Endothelial cell of umbilical vein (primary cell): ENCODE measurements around the gene ADTRP. TPM values are rescaled to one million over a fixed set of nuclear protein-coding genes. Genes with fewer than 3 reads are reported as not detected.

ENCODE experiments used
- BruUV-seq: library from RNA; stranded (reverse); fragments of 400-500 nt; replicated peaks from 2 replicates; lab custom pipeline; 2021; lab: Mats Ljungman, UMichigan
- CTCF ChIA-PET: fragments of 300-600, 350-600 bp; sonication (Branson Sonifier 250); formaldehyde crosslinking; loops from one replicate; lab custom pipeline; 2021; ENCODE audit warnings: antibody characterized with exemption, inconsistent platforms; lab: Charles Lee
- POLR2A ChIA-PET: fragments of 300-600, 350-600 bp; sonication (Branson Sonifier 250); formaldehyde crosslinking; loops from one replicate; lab custom pipeline; 2021; ENCODE audit warnings: antibody characterized with exemption, inconsistent platforms; lab: Charles Lee
- DNase-seq: peaks from one replicate; pipeline ENCODE4 v3.0.0-alpha.2; 2011; ENCODE audit warnings: low read depth, low spot score
- FAIRE-seq: peaks from 2 replicates; lab custom pipeline; 2011; peaks lifted over from hg19 to GRCh38; lab: Jason Lieb, UNC
- H2AFZ ChIP-seq: 2 replicates; pipeline ENCODE4 v1.6.0; 2012; ENCODE audit warnings: low read depth, low read length, control low read depth, inconsistent platforms
- H3K27ac ChIP-seq: 2 replicates; pipeline ENCODE4 v1.5.1; 2011; ENCODE audit warnings: low read depth, mild to moderate bottlenecking, control low read depth, low read length, moderate library complexity; ENCODE audit not compliant: insufficient read depth
- H3K27me3 ChIP-seq, 2 experiments: 2 replicates each; pipeline versions ENCODE4 v1.6.0 to v1.6.1; 2011; ENCODE audit warnings: low read length in 2 of 2, mixed read lengths in 1 of 2; ENCODE audit not compliant: control insufficient read depth in 2 of 2, insufficient read depth in 2 of 2
- H3K36me3 ChIP-seq, 2 experiments: 2 replicates in 1 of 2; 3 replicates in 1 of 2; pipeline ENCODE4 v1.5.1; 2011; ENCODE audit warnings: low read length in 2 of 2, mild to moderate bottlenecking in 1 of 2, moderate library complexity in 1 of 2; ENCODE audit not compliant: control insufficient read depth in 2 of 2, insufficient read depth in 2 of 2; ENCODE audit errors: extremely low read depth in 1 of 2
- H3K4me1 ChIP-seq: 3 replicates; pipeline ENCODE4 v1.5.1; 2011; ENCODE audit warnings: mild to moderate bottlenecking, low read length; ENCODE audit not compliant: control insufficient read depth, insufficient read depth; ENCODE audit errors: extremely low read depth
- H3K4me2 ChIP-seq: 2 replicates; pipeline ENCODE4 v1.6.1; 2011; ENCODE audit warnings: low read length, control low read depth, mixed read lengths; ENCODE audit not compliant: insufficient read depth
- H3K4me3 ChIP-seq, 3 experiments: fragments of 200-600 bp in 1 of 3; sonication (generic), shearing (Covaris generic) in 1 of 3; replicated peaks in 1 of 3; 2 replicates each; pipeline ENCODE4 v1.5.1; 2011 to 2016; ENCODE audit warnings: control low read depth in 3 of 3, low read length in 3 of 3, mild to moderate bottlenecking in 2 of 3, inconsistent platforms in 1 of 3, low read depth in 1 of 3, moderate library complexity in 1 of 3; ENCODE audit not compliant: insufficient read depth in 1 of 3
- H3K79me2 ChIP-seq: 2 replicates; pipeline ENCODE4 v1.6.0; 2012; ENCODE audit warnings: low read length, inconsistent platforms; ENCODE audit not compliant: control insufficient read depth, insufficient read depth
- H3K9ac ChIP-seq: replicated peaks from 2 replicates; pipeline ENCODE3; 2011; ENCODE audit warnings: low read length, control low read depth; ENCODE audit not compliant: insufficient read depth; ENCODE audit errors: extremely low read depth
- H3K9me1 ChIP-seq: replicated peaks from 3 replicates; pipeline ENCODE4 v1.6.0; 2011; ENCODE audit warnings: mild to moderate bottlenecking, low read length; ENCODE audit not compliant: control insufficient read depth, insufficient read depth; ENCODE audit errors: extremely low read depth
- H3K9me3 ChIP-seq: replicated peaks from 2 replicates; pipeline ENCODE4 v1.5.1; 2012; ENCODE audit warnings: low read length, inconsistent platforms; ENCODE audit not compliant: control insufficient read depth, insufficient read depth
- H4K20me1 ChIP-seq: replicated peaks from 2 replicates; pipeline ENCODE3; 2011; ENCODE audit warnings: mild to moderate bottlenecking, low read length; ENCODE audit not compliant: control insufficient read depth, insufficient read depth; ENCODE audit errors: extremely low read depth
- EZH2 ChIP-seq: IDR thresholded peaks from 2 replicates; pipeline ENCODE4 v1.6.1; 2012; ENCODE audit warnings: borderline replicate concordance, low read depth, mild to moderate bottlenecking, moderate library complexity, low read length, inconsistent platforms; ENCODE audit not compliant: severe bottlenecking
- GATA2 ChIP-seq: IDR thresholded peaks from 2 replicates; pipeline ENCODE4 v1.7.0; 2011; ENCODE audit warnings: low read depth, mild to moderate bottlenecking, moderate library complexity, mixed read lengths, low read length; ENCODE audit not compliant: insufficient read length, insufficient read depth
- JUN ChIP-seq: IDR thresholded peaks from 2 replicates; pipeline ENCODE4 v1.6.1; 2011; ENCODE audit warnings: borderline replicate concordance, low read depth; ENCODE audit not compliant: insufficient read length, insufficient read depth
- MYC ChIP-seq: IDR thresholded peaks from one replicate; pipeline ENCODE4 v1.6.1; 2011; ENCODE audit warnings: mild to moderate bottlenecking, low read depth, low read length
- POLR2A ChIP-seq: IDR thresholded peaks from 2 replicates; pipeline ENCODE4 v1.6.1; 2012; ENCODE audit warnings: low read depth, mild to moderate bottlenecking, control low read depth, low read length
- POLR2AphosphoS5 ChIP-seq: IDR thresholded peaks from 2 replicates; pipeline ENCODE4 v1.6.1; 2012; ENCODE audit warnings: low read depth, mild to moderate bottlenecking, control low read depth, low read length, moderate library complexity; ENCODE audit not compliant: insufficient read depth
- dilution Hi-C: fragments of 300-500 bp; cut with MboI; formaldehyde crosslinking; loops from one replicate; pipeline ENCODE4 v1.15.0; 2019; ENCODE audit warnings: low sequenced_read_pairs; ENCODE audit not compliant: extremely low pct_ligation_motif_present
- intact Hi-C: fragments of 100-400 bp; cut with micrococcal nuclease; formaldehyde crosslinking; loops from one replicate; pipeline ENCODE4 v1.10.0; 2022
- polyA plus RNA-seq, 4 experiments: library from polyadenylated mRNA; depleted of rRNA in 3 of 4; stranded (reverse) in 3 of 4; unstranded in 1 of 4; fragments of >200 nt; gene quantifications; 2 replicates each; pipeline versions ENCODE4 v1.2.1 to v1.2.3, GENCODE V29; 2011 to 2012; ENCODE audit warnings: missing spikeins in 1 of 4
- total RNA-seq: library from RNA; stranded (reverse); gene quantifications from 2 replicates; pipeline ENCODE4 v1.2.3, GENCODE V29; 2021

Gene ADTRP
- total and polyA plus RNA-seq, 2 donors (not counting 3 experiments of a cell fraction or from before 2014, with no cell fraction given): 3.3 to 4.4 TPM

GRCh38 chr6:11668455-11668854 lies 110.1 kb downstream of the ADTRP start:
- no peak for FAIRE-seq

GRCh38 chr6:11667876-11668275 lies 110.7 kb downstream of the ADTRP start:
- BruUV-seq: no TSS peak
- Histone ChIP-seq H3K27ac (no peak overlapping the region), H3K79me2 (no peaks in the 10 kb centered on the region), H2AFZ (no peak overlapping the region), H3K4me2 (no peak overlapping the region), H3K36me3 (no peaks in the 10 kb centered on the region), H3K4me1 (no peaks in the 10 kb centered on the region), H3K27me3 (no peaks in the 10 kb centered on the region), H3K9me1 (no peaks in the 10 kb centered on the region), H3K9me3 (no peaks in the 10 kb centered on the region), H3K4me3 (no peak overlapping the region), H3K9ac (no peak overlapping the region), H4K20me1 (no peaks in the 10 kb centered on the region)
- intact Hi-C loops: no loop called here
- TF ChIP-seq MYC (no peak), EZH2 (no peak), POLR2A (no peak)
- dilution Hi-C loops: no loop called here
- ChIA-PET POLR2A (no interaction called here), CTCF (interaction anchor here (1.0 kb wide), 1 partner anchor 25 kb away, joined by 3 read pairs; no protein-coding TSS in a partner anchor)
- DNase-seq (no peak), FAIRE-seq (no peak)

More at GRCh38 chr6:11668455-11668854, 110.1 kb downstream of the ADTRP start:
- TF ChIP-seq EZH2 (no peak), POLR2AphosphoS5 (no peak), JUN (no peak), GATA2 (no peak)
- Histone ChIP-seq H2AFZ (no peak overlapping the region), H3K27ac (no peak overlapping the region), H3K4me1 (no peaks in the 10 kb centered on the region), H3K27me3 (no peaks in the 10 kb centered on the region), H3K4me3 (no peak overlapping the region), H4K20me1 (no peaks in the 10 kb centered on the region), H3K36me3 (no peaks in the 10 kb centered on the region), H3K9me3 (no peaks in the 10 kb centered on the region), H3K79me2 (no peaks in the 10 kb centered on the region), H3K9me1 (no peaks in the 10 kb centered on the region), H3K4me2 (no peak overlapping the region), H3K9ac (no peak overlapping the region)
- DNase-seq: no peak
- ChIA-PET POLR2A (no interaction called here), CTCF (interaction anchor here (0.6 to 1.0 kb wide), 4 partner anchors 10 to 686 kb away, joined by 3 to 4 read pairs (median 3); no protein-coding TSS in a partner anchor)
- intact Hi-C loops: no loop called here
- dilution Hi-C loops: no loop called here
- BruUV-seq: no TSS peak
